GM10266 (cell line): ENCODE data around the gene ZHX3.

Source experiments
- DNase-seq: peaks from one replicate; pipeline ENCODE4 v3.0.0; 2012; ENCODE audit errors: extremely low spot score
- CTCF ChIP-seq: IDR thresholded peaks from 2 replicates; pipeline ENCODE4 v1.5.1; 2012; ENCODE audit warnings: mild to moderate bottlenecking, low read depth; ENCODE audit not compliant: control insufficient read depth, insufficient read depth; ENCODE audit errors: missing control alignments

Gene ZHX3

GRCh38 chr20:41352666-41353065 is 35.1 kb upstream of the ZHX3 start:
- no peak for TF ChIP-seq CTCF
- DNase-seq: no peak

- DNase-seq: no peak
- no peak for TF ChIP-seq CTCF
These were observed 34.6 kb upstream of the ZHX3 start for GRCh38 chr20:41352106-41352505.

GRCh38 chr20:41350408-41350962 is 33.0 kb upstream of the ZHX3 start:
- DNase-seq: no peak
- no peak for TF ChIP-seq CTCF

- TF ChIP-seq CTCF: no peak
- no peak for DNase-seq
These were observed 32.4 kb upstream of the ZHX3 start for GRCh38 chr20:41349943-41350342.

GRCh38 chr20:41349266-41349665 is 31.7 kb upstream of the ZHX3 start:
- TF ChIP-seq CTCF: no peak
- no peak for DNase-seq

- TF ChIP-seq CTCF: no peak
These were observed 31.1 kb upstream of the ZHX3 start for GRCh38 chr20:41348430-41349172.

GRCh38 chr20:41347523-41348429 is 30.2 kb upstream of the ZHX3 start:
- DNase-seq: no peak
- no peak for TF ChIP-seq CTCF

More at GRCh38 chr20:41348430-41349172, 31.1 kb upstream of the ZHX3 start:
- DNase-seq: no peak
